Fibroblast of lung (primary cell): ENCODE results near the gene RASSF3. TPM values are rescaled to one million over a fixed set of nuclear protein-coding genes. Genes with fewer than 3 reads are reported as not detected.

Experiments used
- DNase-seq, 2 donors: peaks; one replicate each; pipeline versions ENCODE4 v3.0.0 to v3.0.0-alpha.2; 2010; ENCODE audit warnings: low read depth in 2 of 2
- H2AFZ ChIP-seq: 2 replicates; pipeline ENCODE4 v1.5.1; 2012; ENCODE audit warnings: low read length, control low read depth, inconsistent platforms
- H3K27ac ChIP-seq: 2 replicates; pipeline ENCODE4 v1.5.1; 2011; ENCODE audit warnings: low read length, control low read depth; ENCODE audit not compliant: insufficient read depth
- H3K27me3 ChIP-seq: 2 replicates; pipeline ENCODE4 v1.5.1; 2011; ENCODE audit warnings: mild to moderate bottlenecking, low read length; ENCODE audit not compliant: control insufficient read depth, insufficient read depth
- H3K36me3 ChIP-seq: 2 replicates; pipeline ENCODE4 v1.5.1; 2011; ENCODE audit warnings: low read length; ENCODE audit not compliant: control insufficient read depth, insufficient read depth
- H3K4me1 ChIP-seq: 2 replicates; pipeline ENCODE4 v1.5.1; 2011; ENCODE audit warnings: low read length; ENCODE audit not compliant: control insufficient read depth, insufficient read depth; ENCODE audit errors: extremely low read depth
- H3K4me2 ChIP-seq: 2 replicates; pipeline ENCODE4 v1.5.1; 2011; ENCODE audit warnings: low read length, control low read depth; ENCODE audit not compliant: insufficient read depth; ENCODE audit errors: extremely low read depth
- H3K4me3 ChIP-seq, 4 experiments: fragments of 200-600 bp in 1 of 4; sonication (generic) in 1 of 4; replicated peaks in 1 of 4; 2 replicates each; pipeline ENCODE4 v1.5.1; 2011 to 2016; ENCODE audit warnings: low read length in 4 of 4, low read depth in 3 of 4, mild to moderate bottlenecking in 3 of 4, control low read depth in 2 of 4, inconsistent platforms in 1 of 4, mixed read lengths in 1 of 4; ENCODE audit not compliant: insufficient read depth in 1 of 4; ENCODE audit errors: control extremely low read depth in 1 of 4
- H3K79me2 ChIP-seq: 2 replicates; pipeline ENCODE4 v1.5.1; 2012; ENCODE audit warnings: mild to moderate bottlenecking, low read length, inconsistent platforms; ENCODE audit not compliant: control insufficient read depth, insufficient read depth
- H3K9ac ChIP-seq: 2 replicates; pipeline ENCODE4 v1.5.1; 2011; ENCODE audit warnings: mild to moderate bottlenecking, low read length, control low read depth; ENCODE audit not compliant: insufficient read depth
- H3K9me3 ChIP-seq: 2 replicates; pipeline ENCODE4 v1.5.1; 2012; ENCODE audit warnings: low read depth, low read length; ENCODE audit not compliant: control insufficient read depth, insufficient read depth
- H4K20me1 ChIP-seq: 2 replicates; pipeline ENCODE4 v1.5.1; 2011; ENCODE audit warnings: low read length; ENCODE audit not compliant: control insufficient read depth, insufficient read depth; ENCODE audit errors: extremely low read depth
- CTCF ChIP-seq, 2 donors: IDR thresholded peaks in 1 of 2; conservative IDR thresholded peaks in 1 of 2; 1 replicate in 1 of 2; 2 replicates in 1 of 2; pipeline ENCODE4 v1.5.1; 2011 to 2012; ENCODE audit warnings: low read length in 2 of 2, control low read depth in 1 of 2, inconsistent platforms in 1 of 2, low read depth in 1 of 2, mild to moderate bottlenecking in 1 of 2
- EZH2 ChIP-seq: IDR thresholded peaks from 2 replicates; pipeline ENCODE4 v1.5.1; 2012; ENCODE audit warnings: low read length, control low read depth, mild to moderate bottlenecking; ENCODE audit errors: missing control alignments
- polyA plus RNA-seq, 2 donors: library from polyadenylated mRNA; depleted of rRNA in 1 of 2; stranded (reverse) in 1 of 2; unstranded in 1 of 2; fragments of >200 nt; gene quantifications; 2 replicates each; pipeline ENCODE4 v1.2.1, GENCODE V29; 2011 to 2012; ENCODE audit warnings: missing spikeins in 1 of 2
- total RNA-seq: library from RNA; depleted of rRNA; stranded (reverse); fragments of >200 nt; gene quantifications from 2 replicates; pipeline ENCODE4 v1.2.1, GENCODE V29; 2014

RASSF3 gene
- total and polyA plus RNA-seq, 2 donors (not counting 1 experiment from before 2014, with no cell fraction given), result 37.7 to 45.9 TPM

GRCh38 chr12:64665514-64665913 lies 55.2 kb downstream of the RASSF3 start:
- Histone ChIP-seq H4K20me1 (no peaks in the 10 kb centered on the region), H3K4me1 (peaks cover 11% of the 10 kb centered on the region), H3K4me2 (peak overlapping the region; percentile 28), H3K9me3 (no peaks in the 10 kb centered on the region), H3K9ac (no peak overlapping the region), H3K79me2 (peaks cover 18% of the 10 kb centered on the region), H3K27ac (no peak overlapping the region), H3K27me3 (no peaks in the 10 kb centered on the region), H3K4me3 (peak overlapping the region in 1 of 4 experiments; percentile 1), H3K36me3 (no peaks in the 10 kb centered on the region), H2AFZ (no peak overlapping the region)
- TF ChIP-seq CTCF (conservative IDR thresholded peaks at IDR 0.05 in 1 of 2, IDR thresholded peaks at IDR 0.05 in 1 of 2; ENCODE audit: low read depth in 1 of 2, low read length in 2 of 2) (no peak), EZH2 (no peak)
- DNase-seq, result no peak

GRCh38 chr12:64666054-64666914 lies 56.0 kb downstream of the RASSF3 start:
- TF ChIP-seq CTCF (conservative IDR thresholded peaks at IDR 0.05 in 1 of 2, IDR thresholded peaks at IDR 0.05 in 1 of 2; ENCODE audit: low read depth in 1 of 2, low read length in 2 of 2), result no peak
- H3K4me1 ChIP-seq, result peaks cover 11% of the 10 kb centered on the region
- H2AFZ ChIP-seq, result no peak overlapping the region
- no peaks in the 10 kb centered on the region for H3K9me3 ChIP-seq
- no peaks in the 10 kb centered on the region for H3K27me3 ChIP-seq
- H3K4me3 ChIP-seq, result peak overlapping the region in 1 of 4 experiments; percentile 1
- no peaks in the 10 kb centered on the region for H4K20me1 ChIP-seq
- DNase-seq, result peak; percentile 49 to 72
- H3K9ac ChIP-seq, result no peak overlapping the region
- peaks cover 15% of the 10 kb centered on the region for H3K79me2 ChIP-seq
- no peak overlapping the region for H3K27ac ChIP-seq
- H3K36me3 ChIP-seq, result no peaks in the 10 kb centered on the region
- H3K4me2 ChIP-seq, result no peak overlapping the region

GRCh38 chr12:64667793-64668192 lies 57.5 kb downstream of the RASSF3 start:
- no peak overlapping the region for H3K9ac ChIP-seq
- no peaks in the 10 kb centered on the region for H4K20me1 ChIP-seq
- no peak overlapping the region for H3K27ac ChIP-seq
- H3K79me2 ChIP-seq, result peaks cover 17% of the 10 kb centered on the region
- H3K4me3 ChIP-seq, result no peak overlapping the region
- no peaks in the 10 kb centered on the region for H3K27me3 ChIP-seq
- H3K36me3 ChIP-seq, result no peaks in the 10 kb centered on the region
- no peak for TF ChIP-seq EZH2
- no peak for TF ChIP-seq CTCF (conservative IDR thresholded peaks at IDR 0.05 in 1 of 2, IDR thresholded peaks at IDR 0.05 in 1 of 2; ENCODE audit: low read depth in 1 of 2, low read length in 2 of 2)
- H3K4me1 ChIP-seq, result peaks cover 14% of the 10 kb centered on the region
- DNase-seq, result no peak
- no peak overlapping the region for H2AFZ ChIP-seq
- no peak overlapping the region for H3K4me2 ChIP-seq
- H3K9me3 ChIP-seq, result no peaks in the 10 kb centered on the region
